Neural cell (in vitro differentiated cells): ENCODE measurements around the gene UNC5A. TPM values are rescaled to one million over a fixed set of nuclear protein-coding genes. Genes with fewer than 3 reads are reported as not detected.

Experiments
- H2AFZ ChIP-seq: fragments of 200-600, 300-800 bp; sonication (generic), shearing (Covaris generic); 2 replicates; pipeline ENCODE4 v1.6.0; 2014; ENCODE audit warnings: low read depth, mild to moderate bottlenecking, antibody characterized with exemption, low read length, moderate library complexity
- H3F3A ChIP-seq: fragments of 200-600 bp; shearing (Covaris generic); 2 replicates; pipeline ENCODE4 v1.6.1; 2016; ENCODE audit warnings: mild to moderate bottlenecking, moderate library complexity, mixed read lengths, antibody characterized with exemption, low read length; ENCODE audit not compliant: insufficient read depth, poor library complexity, severe bottlenecking
- H3K27ac ChIP-seq: fragments of 200-600, 300-800 bp; sonication (generic), shearing (Covaris generic); 2 replicates; pipeline ENCODE4 v1.5.1; 2014; ENCODE audit warnings: mild to moderate bottlenecking, low read length, moderate library complexity
- H3K27me3 ChIP-seq: fragments of 300-800, 200-600 bp; sonication (generic), shearing (Covaris generic); 2 replicates; pipeline ENCODE4 v1.6.0; 2014; ENCODE audit warnings: mild to moderate bottlenecking, low read depth, low read length, moderate library complexity; ENCODE audit not compliant: insufficient read depth
- H3K36me3 ChIP-seq: fragments of 300-800, 200-600 bp; sonication (generic), shearing (Covaris generic); 2 replicates; pipeline ENCODE4 v1.5.1; 2014; ENCODE audit warnings: mild to moderate bottlenecking, antibody characterized with exemption, low read length, moderate library complexity; ENCODE audit not compliant: insufficient read depth
- H3K4me2 ChIP-seq: fragments of 300-800, 200-600 bp; sonication (generic), shearing (Covaris generic); 2 replicates; pipeline ENCODE4 v1.6.0; 2014; ENCODE audit warnings: mild to moderate bottlenecking, low read length
- H3K4me3 ChIP-seq: fragments of 300-800, 200-600 bp; sonication (generic), shearing (Covaris generic); 2 replicates; pipeline ENCODE4 v1.5.1; 2014; ENCODE audit warnings: mild to moderate bottlenecking, low read length, moderate library complexity
- H3K79me2 ChIP-seq: fragments of 200-600 bp; shearing (Covaris generic); replicated peaks from 2 replicates; pipeline ENCODE4 v1.6.0; 2014; ENCODE audit warnings: mild to moderate bottlenecking, low read length, moderate library complexity; ENCODE audit not compliant: insufficient read depth
- H3K9ac ChIP-seq: fragments of 300-800, 200-600 bp; sonication (generic), shearing (Covaris generic); 2 replicates; pipeline ENCODE4 v1.6.1; 2016; ENCODE audit warnings: mild to moderate bottlenecking, low read length, mixed read lengths
- H3K9me2 ChIP-seq: fragments of 200-600 bp; shearing (Covaris generic); 2 replicates; pipeline ENCODE4 v1.6.1; 2016; ENCODE audit warnings: mild to moderate bottlenecking, low read length, mixed read lengths; ENCODE audit not compliant: insufficient read depth
- H3K9me3 ChIP-seq: fragments of 200-600, 300-800 bp; sonication (generic), shearing (Covaris generic); 2 replicates; pipeline ENCODE4 v1.6.1; 2016; ENCODE audit warnings: mild to moderate bottlenecking, mixed run types, low read length, moderate library complexity, mixed read lengths
- H4K20me1 ChIP-seq: fragments of 200-600 bp; shearing (Covaris generic); 2 replicates; pipeline ENCODE4 v1.6.1; 2016; ENCODE audit warnings: mild to moderate bottlenecking, mixed run types; ENCODE audit not compliant: insufficient read depth
- CTCF ChIP-seq: fragments of 450-650 bp; IDR thresholded peaks from 2 replicates; pipeline ENCODE4 v1.5.1; 2014; ENCODE audit warnings: antibody characterized with exemption, mild to moderate bottlenecking, moderate library complexity; ENCODE audit not compliant: poor library complexity, severe bottlenecking
- EP300 ChIP-seq: fragments of 450-650 bp; conservative IDR thresholded peaks from 2 replicates; pipeline ENCODE4 v1.6.1; 2014; ENCODE audit warnings: antibody characterized with exemption, mild to moderate bottlenecking, moderate library complexity; ENCODE audit not compliant: poor library complexity, severe bottlenecking
- EZH2 ChIP-seq: fragments of 200-600, 300-800 bp; shearing (Covaris generic), sonication (generic); IDR thresholded peaks from 2 replicates; pipeline ENCODE4 v1.6.1; 2014; ENCODE audit warnings: antibody characterized with exemption, low read length, borderline replicate concordance, mild to moderate bottlenecking; ENCODE audit not compliant: insufficient read depth, poor library complexity, severe bottlenecking
- MXI1 ChIP-seq: fragments of 450-650 bp; conservative IDR thresholded peaks from 2 replicates; pipeline ENCODE4 v1.6.1; 2014; ENCODE audit warnings: antibody characterized with exemption, mild to moderate bottlenecking; ENCODE audit not compliant: poor library complexity, severe bottlenecking
- POLR2AphosphoS5 ChIP-seq: IDR thresholded peaks from 2 replicates; pipeline ENCODE4 v1.6.1; 2012
- RAD21 ChIP-seq: fragments of 450-650 bp; conservative IDR thresholded peaks from 2 replicates; pipeline ENCODE4 v1.6.1; 2014; ENCODE audit warnings: antibody characterized with exemption, mild to moderate bottlenecking, moderate library complexity
- REST ChIP-seq: IDR thresholded peaks from 2 replicates; pipeline ENCODE4 v1.6.1; 2012; ENCODE audit warnings: borderline replicate concordance
- SMC3 ChIP-seq: fragments of 450-650 bp; conservative IDR thresholded peaks from 2 replicates; pipeline ENCODE4 v1.6.1; 2014; ENCODE audit warnings: antibody characterized with exemption, mild to moderate bottlenecking, moderate library complexity; ENCODE audit not compliant: poor library complexity
- TAF1 ChIP-seq: IDR thresholded peaks from 2 replicates; pipeline ENCODE4 v1.6.1; 2012; ENCODE audit warnings: low read depth
- polyA plus RNA-seq: library from polyadenylated mRNA; depleted of rRNA; stranded (reverse); fragments of >200 nt; gene quantifications from 2 replicates; pipeline ENCODE4 v1.2.3, GENCODE V29; 2014

Gene UNC5A
- polyA plus RNA-seq, 1 donor from 2014 or later = 2.7 TPM

GRCh38 chr5:176844281-176844680 lies 33.9 kb downstream of the UNC5A start:
- no peak overlapping the region for H3K4me3 ChIP-seq
- no peaks in the 10 kb centered on the region for H3K36me3 ChIP-seq
- no peaks in the 10 kb centered on the region for H3K9me3 ChIP-seq
- no peaks in the 10 kb centered on the region for H4K20me1 ChIP-seq
- H3K27ac ChIP-seq = no peak overlapping the region
- H3K79me2 ChIP-seq = no peaks in the 10 kb centered on the region
- TF ChIP-seq POLR2AphosphoS5 = no peak
- TF ChIP-seq EP300 = no peak
- TF ChIP-seq TAF1 = no peak
- TF ChIP-seq CTCF = no peak
- TF ChIP-seq REST = no peak
- no peak for TF ChIP-seq SMC3
- no peak for TF ChIP-seq RAD21
- no peak for TF ChIP-seq MXI1
- no peak for TF ChIP-seq EZH2
- H2AFZ ChIP-seq = no peak overlapping the region
- H3K4me2 ChIP-seq = no peak overlapping the region
- H3K9me2 ChIP-seq = no peaks in the 10 kb centered on the region
- H3F3A ChIP-seq = no peaks in the 10 kb centered on the region
- no peak overlapping the region for H3K9ac ChIP-seq
- H3K27me3 ChIP-seq = no peaks in the 10 kb centered on the region

- H2AFZ ChIP-seq = no peak overlapping the region
- TF ChIP-seq CTCF = no peak
- TF ChIP-seq POLR2AphosphoS5 = no peak
- TF ChIP-seq EP300 = no peak
- TF ChIP-seq REST = no peak
- no peak for TF ChIP-seq MXI1
- no peak for TF ChIP-seq EZH2
- TF ChIP-seq TAF1 = no peak
- H3F3A ChIP-seq = no peaks in the 10 kb centered on the region
- H3K9me3 ChIP-seq = no peaks in the 10 kb centered on the region
- H3K4me2 ChIP-seq = no peak overlapping the region
- no peaks in the 10 kb centered on the region for H3K9me2 ChIP-seq
- no peaks in the 10 kb centered on the region for H3K79me2 ChIP-seq
- no peak overlapping the region for H3K4me3 ChIP-seq
- H3K36me3 ChIP-seq = no peaks in the 10 kb centered on the region
- H3K27ac ChIP-seq = no peak overlapping the region
- H3K9ac ChIP-seq = no peak overlapping the region
- H3K27me3 ChIP-seq = no peaks in the 10 kb centered on the region
- H4K20me1 ChIP-seq = no peaks in the 10 kb centered on the region
Measured at GRCh38 chr5:176844706-176845391, 34.5 kb downstream of the UNC5A start.
